Tongue (tissue), 2 donors: Measurements from ENCODE around the gene RREB1. TPM values are rescaled to one million over a fixed set of nuclear protein-coding genes. Genes with fewer than 3 reads are reported as not detected.

Experiments used
- DNase-seq: peaks from one replicate; pipeline ENCODE4 v3.0.0-alpha.2; 2015
- total RNA-seq: library from RNA; depleted of rRNA; stranded (reverse); fragments of >200 nt; gene quantifications from one replicate; pipeline ENCODE4 v1.2.3, GENCODE V29; 2014

The RREB1 gene
- total RNA-seq, 1 donor from 2014 or later: 44.7 TPM

- no peak for DNase-seq
Observed at GRCh38 chr6:7228662-7229375, 121.1 kb downstream of the RREB1 start.

GRCh38 chr6:7229376-7230326, 121.9 kb downstream of the RREB1 start:
- no peak for DNase-seq

- DNase-seq: no peak
Observed at GRCh38 chr6:7230327-7230691, 122.5 kb downstream of the RREB1 start.

GRCh38 chr6:7230956-7231713, 123.4 kb downstream of the RREB1 start:
- DNase-seq: no peak

- DNase-seq: no peak
Observed at GRCh38 chr6:7232351-7232750, 124.6 kb downstream of the RREB1 start.

- no peak for DNase-seq
Observed at GRCh38 chr6:7234547-7234946, 126.8 kb downstream of the RREB1 start.

- DNase-seq: no peak
Observed at GRCh38 chr6:7235712-7236305, 128.0 kb downstream of the RREB1 start.

GRCh38 chr6:7236306-7237209, 128.8 kb downstream of the RREB1 start:
- DNase-seq: no peak

GRCh38 chr6:7237653-7238188, 130.0 kb downstream of the RREB1 start:
- DNase-seq: no peak

- no peak for DNase-seq
Observed at GRCh38 chr6:7238526-7238899, 130.8 kb downstream of the RREB1 start.

GRCh38 chr6:7238900-7239589, 131.3 kb downstream of the RREB1 start:
- DNase-seq: peak; percentile 87

- no peak for DNase-seq
Observed at GRCh38 chr6:7239590-7239948, 131.8 kb downstream of the RREB1 start.

GRCh38 chr6:7240351-7240750, 132.6 kb downstream of the RREB1 start:
- DNase-seq: no peak

- DNase-seq: no peak
Observed at GRCh38 chr6:7241160-7241559, 133.4 kb downstream of the RREB1 start.

GRCh38 chr6:7241709-7242645, 134.2 kb downstream of the RREB1 start:
- no peak for DNase-seq

GRCh38 chr6:7242835-7243178, 135.0 kb downstream of the RREB1 start:
- DNase-seq: no peak

- DNase-seq: peak; percentile 86
Observed at GRCh38 chr6:7243179-7243981, 135.6 kb downstream of the RREB1 start.

GRCh38 chr6:7245668-7246393, 138.1 kb downstream of the RREB1 start:
- no peak for DNase-seq
